HG03571 (cell line): ENCODE data around the gene CEP57L1.
"Not testable (repeated sequence)": the region's sequence is repeated elsewhere in the genome, so short reads cannot be mapped to it uniquely, and the experiment has no call there.

Experiments used
- ATAC-seq: cut with Tn5 transposase; IDR thresholded peaks from one replicate; pipeline ENCODE4 v1.9.1; 2021; ENCODE audit not compliant: unreplicated experiment

The CEP57L1 gene

DNA sequence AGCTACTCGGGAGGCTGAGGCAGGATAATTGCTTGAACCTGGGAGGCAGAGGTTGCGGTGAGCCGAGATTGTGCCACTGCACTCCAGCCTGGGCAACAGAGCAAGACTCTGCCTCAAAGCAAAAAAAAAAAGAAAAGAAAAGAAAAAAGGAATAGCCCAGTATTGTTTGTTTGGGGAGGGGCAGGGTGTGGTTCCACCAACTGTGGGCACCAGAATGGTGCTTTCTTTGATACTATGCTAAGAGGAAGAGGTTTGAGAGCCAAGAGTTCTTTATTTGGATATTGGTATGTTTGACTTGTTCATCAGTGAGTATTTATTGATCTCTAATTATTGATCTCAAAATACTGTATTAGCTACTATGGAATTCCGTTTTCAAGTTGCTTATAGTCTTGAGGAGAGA lies 72.3 kb downstream of the CEP57L1 start:
- no peak for ATAC-seq

DNA sequence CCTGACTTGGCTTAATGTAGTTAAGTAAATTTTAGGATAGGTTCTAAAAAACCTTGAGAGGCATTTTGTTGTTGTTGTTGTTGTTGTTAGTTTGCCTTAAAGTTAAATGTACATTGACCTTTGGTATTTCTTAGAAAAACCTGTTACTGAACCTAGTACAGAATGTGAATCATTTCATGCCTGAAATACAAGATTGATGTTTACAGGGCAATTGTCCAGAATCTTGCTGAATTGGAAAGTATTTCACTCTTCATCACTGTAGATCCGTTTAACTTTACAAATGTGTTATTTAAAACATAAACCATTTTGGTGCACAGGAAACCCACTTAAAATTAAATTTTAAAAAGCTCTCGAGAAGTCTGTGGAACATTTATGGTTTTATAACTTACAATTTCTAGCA lies 75.0 kb downstream of the CEP57L1 start:
- no peak for ATAC-seq

DNA sequence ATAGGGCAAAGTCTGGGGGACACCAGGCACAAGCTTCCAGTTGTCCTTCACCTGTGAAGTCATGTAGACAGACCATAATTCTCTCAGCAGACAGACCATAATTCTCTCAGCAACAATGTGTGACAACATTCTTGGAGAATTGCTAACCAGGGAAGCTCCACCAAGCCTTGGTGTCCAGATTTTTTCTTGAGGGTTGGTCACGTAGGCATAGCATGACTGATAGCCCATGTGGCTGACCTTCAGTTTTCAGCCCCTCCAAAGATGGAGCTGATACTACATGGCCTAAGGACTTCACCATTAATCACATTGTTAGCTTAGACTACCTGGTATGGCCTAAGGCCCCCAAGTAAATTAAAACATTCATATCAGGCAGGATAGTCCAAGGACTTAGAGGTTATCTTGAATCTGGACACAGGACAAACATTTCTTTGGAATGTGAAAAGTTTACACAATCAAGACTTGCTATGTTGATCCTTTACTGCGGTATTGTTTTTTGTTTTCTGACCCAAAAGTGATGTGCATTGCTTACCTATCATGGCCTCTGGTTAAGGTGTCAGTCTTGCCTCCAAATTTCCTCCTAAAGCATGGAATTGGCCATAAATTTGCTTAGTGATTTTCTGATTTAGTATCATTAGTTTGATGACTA lies 76.9 kb downstream of the CEP57L1 start:
- no peak for ATAC-seq

DNA sequence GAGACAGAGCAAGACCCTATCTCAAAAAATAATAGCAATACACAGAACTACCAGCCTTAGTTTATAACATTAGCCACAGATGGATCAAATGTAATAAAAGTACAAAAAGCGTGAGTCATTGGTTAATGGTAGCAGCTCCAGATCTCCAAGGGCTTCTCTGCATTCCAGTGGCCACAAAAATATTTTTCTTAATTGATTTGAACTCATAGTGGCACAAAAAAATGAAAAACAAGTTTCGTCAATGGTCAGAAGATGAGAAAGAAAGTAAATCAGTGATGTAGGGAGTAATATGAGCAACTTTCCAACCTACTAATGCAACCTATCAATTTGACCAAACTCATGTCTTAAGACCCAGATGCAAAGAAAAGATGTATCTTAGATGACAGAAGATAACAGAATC lies 79.6 kb downstream of the CEP57L1 start:
- no peak for ATAC-seq

DNA sequence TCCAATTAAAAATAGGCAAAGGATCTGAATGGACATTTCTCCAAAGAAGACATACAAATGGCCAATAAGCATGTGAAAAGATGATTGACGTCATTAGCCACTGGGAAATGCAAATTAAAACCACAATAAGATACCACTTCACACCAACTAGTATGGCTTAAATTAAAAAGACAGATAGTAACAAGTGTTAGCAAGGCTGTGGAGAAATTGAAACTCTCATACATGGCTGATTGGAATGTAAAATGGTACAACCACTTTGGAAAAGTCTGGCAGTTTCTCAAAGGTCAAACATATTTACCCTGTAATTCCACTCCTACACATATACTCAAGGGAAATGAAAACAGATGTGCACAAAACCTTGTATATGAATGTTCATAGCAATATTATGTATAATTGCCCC lies 83.6 kb downstream of the CEP57L1 start:
- no peak for ATAC-seq

DNA sequence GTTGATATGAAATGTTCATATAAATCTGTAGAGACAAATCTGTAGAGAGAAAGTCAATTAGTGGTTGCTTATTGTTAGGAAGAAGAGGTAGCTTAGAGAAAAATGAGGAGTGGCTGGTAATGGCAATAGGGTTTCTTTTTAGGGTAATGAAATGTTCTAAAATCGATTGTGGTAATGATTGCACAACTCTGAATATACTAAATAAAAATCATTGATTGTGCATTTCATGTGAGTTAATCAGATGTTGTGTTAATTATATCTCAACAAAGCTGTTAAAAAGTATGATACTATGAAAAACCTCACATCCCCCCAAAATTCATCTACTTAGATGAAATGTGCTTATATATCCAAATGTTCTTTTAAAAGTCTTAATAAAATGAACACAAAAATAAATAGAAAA lies 84.2 kb downstream of the CEP57L1 start:
- ATAC-seq, result no peak

DNA sequence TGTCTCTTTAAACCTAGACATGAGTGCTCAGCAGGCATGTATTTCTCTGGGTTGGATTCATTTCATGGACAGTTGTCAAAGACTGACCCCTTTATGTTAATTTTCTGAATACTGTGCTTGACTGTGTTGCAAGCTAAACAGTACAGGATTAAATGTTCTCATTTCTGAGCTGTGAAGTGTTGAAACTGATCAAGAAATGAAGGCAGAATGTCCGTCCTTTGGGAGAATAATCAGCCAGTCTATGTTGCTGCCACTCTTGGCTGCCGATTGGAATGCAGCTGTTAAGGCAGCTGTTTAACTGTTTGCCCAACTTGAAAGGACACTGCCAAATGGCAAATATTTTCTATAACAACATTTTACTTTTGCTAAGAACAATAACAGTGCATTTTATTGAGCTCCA lies 87.3 kb downstream of the CEP57L1 start:
- ATAC-seq, result no peak

DNA sequence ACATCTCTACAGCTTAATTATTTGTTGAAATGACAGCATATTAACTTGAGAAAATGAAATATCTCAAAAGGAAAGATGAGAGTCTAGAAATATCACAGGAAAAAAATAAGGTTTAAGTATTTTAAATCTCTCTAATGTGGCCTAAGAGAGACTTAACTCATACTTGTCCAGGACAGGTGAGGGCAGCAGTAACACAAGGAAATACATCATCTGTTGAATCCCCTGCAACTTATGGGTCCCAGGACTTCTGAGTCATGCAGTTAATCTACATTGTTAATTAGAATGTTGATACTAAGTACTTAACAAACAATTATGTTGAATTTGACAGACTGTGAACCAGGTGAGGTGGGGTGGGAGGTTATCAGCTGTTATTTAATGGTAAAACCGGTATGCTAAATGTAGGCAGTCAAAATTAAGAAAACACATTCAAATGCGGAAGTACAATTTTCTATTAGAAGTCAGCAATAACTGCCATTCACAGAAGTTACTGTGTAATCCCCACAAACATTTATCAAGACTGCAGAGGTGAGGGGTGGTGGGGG lies 87.9 kb downstream of the CEP57L1 start:
- ATAC-seq, result no peak

DNA sequence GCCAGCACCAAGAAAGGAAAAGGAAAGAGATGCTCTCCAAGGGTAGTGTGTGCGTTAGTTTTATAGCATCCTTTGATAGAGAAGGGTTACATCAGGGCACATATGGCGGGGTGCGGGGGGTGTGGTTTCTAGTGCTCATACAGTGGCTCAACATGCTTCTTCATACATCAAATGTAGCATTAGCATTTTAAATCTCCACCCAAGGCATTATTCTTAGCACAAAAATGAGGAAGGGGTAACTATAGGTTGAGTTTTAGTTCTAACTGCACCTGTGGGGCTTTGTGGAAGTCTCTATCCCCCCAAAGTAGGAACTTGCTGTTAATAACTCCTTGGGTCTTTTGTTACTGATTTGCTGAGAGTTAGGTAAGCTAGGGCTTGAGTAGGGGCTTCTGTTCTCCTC lies 89.3 kb downstream of the CEP57L1 start:
- ATAC-seq, result no peak

DNA sequence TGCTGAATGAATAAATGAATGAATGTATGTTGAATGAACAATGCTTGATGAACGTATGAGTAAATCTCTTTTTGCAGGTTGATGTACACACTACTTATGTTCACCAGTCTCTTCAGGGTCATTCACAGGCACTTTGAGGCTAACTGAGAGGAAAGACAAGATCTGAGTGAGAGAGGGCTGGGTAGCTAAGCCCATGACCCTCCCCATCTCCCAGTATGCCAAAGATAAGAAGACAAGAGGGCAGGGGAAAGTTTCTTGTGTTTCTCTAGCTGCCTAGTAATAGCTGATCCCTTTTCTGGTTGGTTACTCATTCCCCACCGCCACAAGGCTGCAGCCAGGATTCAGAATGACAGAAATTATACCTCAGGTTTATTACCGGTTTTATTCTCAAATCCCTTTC lies 90.7 kb downstream of the CEP57L1 start:
- no peak for ATAC-seq

DNA sequence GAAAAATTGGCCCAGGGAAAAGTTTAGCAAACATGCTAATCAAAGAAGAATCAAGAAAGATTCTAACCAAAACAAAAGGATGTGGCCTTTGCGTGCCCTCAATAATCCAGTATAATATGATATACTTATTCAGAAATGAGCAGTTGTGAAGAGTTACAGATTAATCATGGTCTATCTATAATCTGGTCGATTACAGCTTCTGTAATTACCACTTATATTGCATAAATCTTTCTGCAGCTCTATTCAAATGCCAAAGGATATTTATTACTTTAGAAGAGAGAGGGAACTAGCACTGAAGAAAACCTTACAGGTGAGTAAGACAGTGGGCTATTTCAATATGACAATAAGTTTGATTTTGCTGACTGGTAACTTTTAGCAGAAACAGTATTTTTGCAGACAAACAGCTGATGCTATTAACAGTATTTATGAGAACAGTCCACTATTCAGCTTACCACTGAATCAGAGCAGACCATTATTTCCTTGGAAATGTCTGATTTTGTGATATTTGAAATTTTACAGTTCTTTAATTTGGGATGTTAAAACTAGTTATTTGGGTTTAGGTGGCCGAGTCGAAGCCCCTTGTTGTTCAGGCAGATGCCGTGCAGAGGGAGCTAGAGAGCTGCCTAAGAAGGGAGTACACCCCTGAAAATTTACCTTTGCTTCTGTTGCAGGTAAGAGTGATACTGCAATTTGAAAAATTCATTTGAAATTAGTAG lies 92.2 kb downstream of the CEP57L1 start:
- no peak for ATAC-seq

DNA sequence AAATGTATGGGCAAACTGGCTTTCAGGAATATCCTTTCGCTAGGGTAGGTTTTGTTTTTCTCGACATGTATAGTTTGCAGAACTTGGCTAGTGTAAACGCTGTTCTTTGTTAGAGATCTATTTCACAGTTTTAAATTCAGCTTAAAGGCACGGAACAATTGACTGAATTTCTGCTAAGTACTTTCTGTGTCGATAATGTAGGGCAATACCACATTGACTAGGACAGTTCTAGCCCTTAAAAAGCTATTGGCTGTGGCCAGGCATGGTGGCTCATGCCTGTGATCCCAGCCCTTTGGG lies 92.8 kb downstream of the CEP57L1 start:
- ATAC-seq, result no peak

DNA sequence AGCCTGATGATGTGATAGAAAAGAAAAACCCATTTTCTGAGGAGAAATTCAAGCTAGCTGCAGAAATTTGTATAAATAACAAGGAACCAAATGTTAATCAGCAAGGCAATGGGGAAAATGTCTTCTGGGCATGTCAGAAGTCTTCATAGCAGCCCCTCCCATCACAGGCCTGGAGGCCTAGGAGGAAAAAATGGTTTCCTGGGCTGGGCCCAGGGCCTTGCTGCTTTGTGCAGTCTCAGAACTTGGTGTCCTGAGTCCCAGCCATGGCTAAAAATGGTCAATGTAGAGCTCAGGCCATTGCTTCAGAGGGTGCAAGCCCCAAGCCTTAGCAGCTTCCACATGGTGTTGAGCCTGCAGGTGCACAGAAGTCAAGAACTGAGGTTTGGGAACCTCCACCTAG lies 96.1 kb downstream of the CEP57L1 start:
- ATAC-seq, result not testable (repeated sequence)

DNA sequence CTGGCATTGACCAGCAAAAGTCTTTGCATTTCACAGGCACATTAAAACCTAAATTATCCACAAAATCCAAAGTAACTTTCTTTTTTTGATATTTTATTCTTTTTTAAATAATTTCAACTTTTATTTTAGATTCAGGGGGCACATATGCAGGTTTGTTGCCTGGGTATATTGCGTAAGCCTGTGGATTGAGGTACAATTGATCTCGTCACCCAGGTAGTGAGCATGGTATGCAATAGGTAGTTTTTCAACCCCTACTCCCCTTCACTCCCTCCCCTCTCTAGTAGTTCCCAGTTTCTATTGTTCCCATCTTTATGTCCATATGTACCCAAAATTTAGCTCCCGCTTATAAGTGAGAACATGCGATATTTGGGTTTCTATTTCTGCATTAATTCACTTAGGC lies 97.6 kb downstream of the CEP57L1 start:
- ATAC-seq, result no peak

DNA sequence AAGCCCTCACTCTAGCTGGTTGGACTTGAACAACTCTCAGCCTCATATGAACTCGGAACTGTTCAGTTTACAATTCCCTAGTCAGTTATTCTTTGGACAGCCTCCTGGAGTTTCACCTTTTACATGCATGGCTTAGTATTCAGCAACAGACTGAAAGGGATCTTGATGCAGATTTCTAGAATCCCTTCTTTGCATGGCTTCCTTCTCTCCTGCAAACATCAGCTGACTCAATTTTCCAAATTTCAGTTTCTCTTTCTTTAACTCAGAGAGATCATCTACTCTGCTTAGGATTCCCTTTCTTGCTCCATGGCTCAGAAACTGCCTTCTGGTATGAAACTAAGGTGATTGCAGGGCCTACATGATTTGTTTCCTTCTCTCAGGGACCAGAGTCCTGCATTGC lies 99.6 kb downstream of the CEP57L1 start:
- no peak for ATAC-seq

DNA sequence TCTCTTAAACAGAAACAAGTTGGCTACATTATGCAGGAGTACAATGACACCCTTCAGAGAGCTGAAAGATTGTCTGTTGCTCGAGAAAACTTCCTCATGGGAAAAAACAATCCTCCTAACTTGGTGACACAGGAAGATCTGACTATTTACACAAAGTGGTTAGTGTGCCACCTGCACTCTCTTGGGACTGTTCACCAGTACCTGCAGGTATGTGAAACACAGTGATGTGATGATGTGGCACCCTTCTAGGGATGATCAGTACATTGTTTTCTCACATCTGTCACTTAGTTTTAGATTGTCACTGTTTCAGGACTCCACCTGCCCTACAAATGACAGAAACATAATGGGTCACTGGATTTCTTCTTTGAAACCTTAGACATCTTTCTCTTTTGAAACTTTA lies 101.8 kb downstream of the CEP57L1 start:
- ATAC-seq, result no peak

DNA sequence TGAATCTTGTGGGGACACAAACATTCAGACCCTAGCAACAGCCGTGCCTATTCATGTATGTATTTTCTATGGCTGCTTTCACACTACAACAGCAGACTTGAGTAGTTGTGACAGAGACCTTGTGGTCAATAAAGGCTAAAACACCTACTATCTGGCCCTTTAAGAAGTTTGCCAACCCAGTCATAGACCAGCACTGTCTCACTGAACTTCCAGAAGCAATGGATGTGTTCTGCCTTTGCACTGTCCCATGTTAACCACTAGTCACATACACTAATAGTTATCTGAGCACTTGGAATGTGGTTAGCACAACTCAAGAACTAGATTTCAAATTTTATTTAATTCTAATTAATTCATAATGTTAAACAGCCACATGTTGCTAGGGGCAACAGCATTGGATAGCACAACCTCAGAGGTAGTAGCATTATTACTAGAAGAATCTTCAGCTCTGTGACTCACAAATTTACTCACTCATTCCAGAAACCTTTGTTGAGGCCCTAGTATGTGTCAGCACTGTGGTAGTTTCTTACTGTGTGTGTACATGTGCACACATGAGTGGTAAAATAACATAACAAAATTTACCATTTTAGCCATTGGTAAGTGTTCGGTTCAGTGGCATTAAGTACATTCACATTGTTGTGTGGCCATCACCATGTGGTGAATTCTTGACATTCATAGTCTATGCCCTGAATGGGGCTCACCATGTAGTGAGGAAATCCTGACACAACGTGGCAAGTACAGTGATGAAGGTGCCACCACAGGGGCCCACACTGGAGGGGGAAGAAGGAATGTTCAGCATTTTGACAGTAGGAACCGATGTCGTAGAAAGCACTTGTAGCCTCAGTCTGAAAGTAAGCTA lies 107.3 kb downstream of the CEP57L1 start:
- ATAC-seq, result no peak

DNA sequence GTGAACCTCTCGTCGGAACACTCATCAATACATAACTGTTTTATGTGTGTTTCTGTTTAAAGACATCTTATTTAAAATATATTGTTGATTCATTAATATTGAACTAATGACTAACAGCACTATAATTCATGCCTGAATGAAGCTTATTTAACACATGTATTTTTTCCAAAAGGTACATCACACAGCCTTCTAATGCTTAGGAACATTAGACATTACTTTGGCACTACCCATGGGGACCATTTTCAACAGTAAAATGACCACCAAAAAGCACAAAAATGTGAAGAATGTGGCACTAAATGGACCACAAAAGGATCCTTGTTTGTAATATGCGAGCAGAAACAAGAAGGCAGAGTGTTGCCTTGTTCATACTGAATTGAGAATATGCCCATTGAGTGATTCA lies 109.2 kb downstream of the CEP57L1 start:
- ATAC-seq, result no peak

DNA sequence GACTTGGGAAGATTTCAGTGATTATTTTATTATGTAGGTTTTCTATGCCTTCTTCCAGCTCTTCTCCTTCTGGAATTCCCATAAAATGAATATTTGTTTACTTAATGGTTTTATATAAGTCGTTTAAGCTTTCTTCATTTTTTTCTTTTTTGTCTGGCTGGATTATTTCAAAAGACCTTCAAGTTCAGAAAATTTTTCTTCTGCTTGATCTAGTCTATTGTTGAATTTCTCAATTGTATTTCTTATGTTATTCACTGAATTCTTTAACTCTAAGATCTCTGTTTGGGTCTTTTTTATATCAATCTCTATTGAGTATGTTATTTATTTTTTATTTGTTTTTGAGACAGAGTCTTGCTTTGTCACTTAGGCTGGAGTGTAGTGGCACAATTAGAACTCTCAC lies 117.4 kb downstream of the CEP57L1 start:
- ATAC-seq, result no peak
